ENCODE measurements around the gene TPM2. TPM values are rescaled to one million over a fixed set of nuclear protein-coding genes. Genes with fewer than 3 reads are reported as not detected.

The TPM2 gene
- total and polyA plus RNA-seq, 8 donors: 11.3 to 227 (median 23.4) TPM

DNA sequence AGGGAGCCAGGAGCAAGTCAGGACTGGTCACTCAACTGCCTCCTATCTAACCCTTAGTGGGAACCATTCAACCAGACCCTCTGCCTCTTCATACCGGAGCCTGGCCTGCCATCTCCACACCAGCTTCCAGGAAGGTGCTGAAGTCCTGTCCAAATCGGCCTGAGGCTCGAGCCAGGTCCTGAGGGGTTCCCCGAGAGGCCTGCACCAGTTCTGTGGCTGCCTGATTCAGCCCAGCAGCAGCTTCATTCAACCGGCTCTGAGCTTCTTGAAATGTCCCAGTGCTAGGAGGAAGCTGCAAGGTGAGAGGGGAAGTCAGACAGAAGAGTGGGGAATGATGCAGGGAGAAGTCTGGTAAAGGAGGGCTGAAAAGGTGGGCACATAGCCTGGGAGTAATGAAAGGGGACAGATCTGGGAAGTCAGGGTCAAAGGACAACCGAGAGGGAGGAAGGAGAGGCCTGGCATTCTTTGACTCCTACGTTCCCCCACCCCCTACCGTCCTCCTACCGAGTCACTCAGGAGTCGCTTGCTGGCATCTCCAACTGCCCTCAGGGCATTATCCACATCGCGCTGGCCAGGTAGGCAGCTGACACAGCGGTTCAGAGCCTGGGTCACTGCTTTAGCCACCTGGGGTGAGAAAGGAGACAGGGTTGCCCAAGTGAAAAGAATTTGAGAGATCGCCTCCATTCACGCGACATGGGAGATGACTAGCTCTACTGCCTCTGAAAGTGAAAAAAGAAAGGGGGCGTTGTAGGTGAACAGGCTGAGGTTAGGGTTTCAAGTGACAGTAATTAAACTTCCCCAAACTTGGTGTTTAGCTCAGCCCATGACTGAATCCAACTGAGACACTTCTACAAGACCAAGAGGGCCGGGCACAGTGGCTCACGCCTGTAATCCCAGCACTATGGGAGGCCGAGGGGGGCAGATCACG is 22.0 kb upstream of the TPM2 start:
- 85 to 86% methylated on average over 21 of the region's 21 CpGs for WGBS, 2 donors
- FAIRE-seq: no peak
- DNase-seq: no peak
- Histone ChIP-seq H3K27me3 (no peaks in the 10 kb centered on the region), H3K27ac (no peak overlapping the region), H3K36me3 (peaks cover 11 to 90% (median 60%) of the 10 kb centered on the region in 3 donors), H3K4me3 (no peak overlapping the region), H3K4me1 (no peaks in the 10 kb centered on the region), H3K9me3 (no peaks in the 10 kb centered on the region)
- intact Hi-C loops (cut with DNase I): no loop called here
- TF ChIP-seq, protein P1, sequence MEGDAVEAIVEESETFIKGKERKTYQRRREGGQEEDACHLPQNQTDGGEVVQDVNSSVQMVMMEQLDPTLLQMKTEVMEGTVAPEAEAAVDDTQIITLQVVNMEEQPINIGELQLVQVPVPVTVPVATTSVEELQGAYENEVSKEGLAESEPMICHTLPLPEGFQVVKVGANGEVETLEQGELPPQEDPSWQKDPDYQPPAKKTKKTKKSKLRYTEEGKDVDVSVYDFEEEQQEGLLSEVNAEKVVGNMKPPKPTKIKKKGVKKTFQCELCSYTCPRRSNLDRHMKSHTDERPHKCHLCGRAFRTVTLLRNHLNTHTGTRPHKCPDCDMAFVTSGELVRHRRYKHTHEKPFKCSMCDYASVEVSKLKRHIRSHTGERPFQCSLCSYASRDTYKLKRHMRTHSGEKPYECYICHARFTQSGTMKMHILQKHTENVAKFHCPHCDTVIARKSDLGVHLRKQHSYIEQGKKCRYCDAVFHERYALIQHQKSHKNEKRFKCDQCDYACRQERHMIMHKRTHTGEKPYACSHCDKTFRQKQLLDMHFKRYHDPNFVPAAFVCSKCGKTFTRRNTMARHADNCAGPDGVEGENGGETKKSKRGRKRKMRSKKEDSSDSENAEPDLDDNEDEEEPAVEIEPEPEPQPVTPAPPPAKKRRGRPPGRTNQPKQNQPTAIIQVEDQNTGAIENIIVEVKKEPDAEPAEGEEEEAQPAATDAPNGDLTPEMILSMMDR (IDR thresholded peaks at IDR 0.05): no peak
- ATAC-seq: no peak

DNA sequence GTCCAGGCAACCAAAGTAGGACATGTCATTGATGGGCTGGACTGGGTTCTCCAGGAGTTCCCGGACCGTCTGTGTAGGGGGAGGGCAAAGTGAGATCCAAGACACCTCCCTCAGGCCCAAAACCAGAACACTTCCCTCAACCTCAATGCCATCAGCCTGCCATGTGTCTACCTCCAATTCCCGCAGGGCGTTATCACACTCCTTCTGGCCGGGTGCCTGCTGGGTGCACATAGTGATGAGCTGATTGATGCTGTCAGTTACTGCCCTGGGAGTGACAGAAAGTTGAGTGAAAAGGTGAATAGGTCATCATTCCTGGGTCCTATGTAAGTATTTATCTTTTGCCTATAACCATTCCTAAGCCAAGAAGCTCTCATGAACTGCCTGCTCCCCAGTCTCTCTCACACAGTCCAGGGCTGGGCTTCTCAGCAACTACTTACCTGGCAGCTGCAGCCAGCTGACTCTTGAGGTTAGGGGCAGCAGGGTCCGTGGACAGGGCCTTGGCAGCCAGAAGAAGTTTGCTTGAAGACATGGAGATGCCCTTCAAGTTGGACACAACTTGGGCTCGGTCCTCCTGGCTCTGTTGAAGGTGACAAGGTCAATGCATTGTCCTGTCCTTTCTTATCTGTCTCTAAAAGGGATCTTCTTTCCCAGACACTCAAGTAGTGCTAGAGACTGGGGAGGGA is 21.2 kb upstream of the TPM2 start:
- ATAC-seq: no peak
- Histone ChIP-seq H3K27ac (no peak overlapping the region), H3K27me3 (no peaks in the 10 kb centered on the region), H3K9me3 (no peaks in the 10 kb centered on the region), H3K4me3 (no peak overlapping the region), H3K36me3 (peaks cover 11 to 90% (median 62%) of the 10 kb centered on the region in 3 donors), H3K4me1 (no peaks in the 10 kb centered on the region)
- intact Hi-C loops (cut with DNase I): no loop called here
- no peak for DNase-seq
- WGBS, 2 donors: 74 to 76% methylated on average over 7 of the region's 7 CpGs
- TF ChIP-seq, protein P1 (IDR thresholded peaks at IDR 0.05): no peak
- no peak for FAIRE-seq

DNA sequence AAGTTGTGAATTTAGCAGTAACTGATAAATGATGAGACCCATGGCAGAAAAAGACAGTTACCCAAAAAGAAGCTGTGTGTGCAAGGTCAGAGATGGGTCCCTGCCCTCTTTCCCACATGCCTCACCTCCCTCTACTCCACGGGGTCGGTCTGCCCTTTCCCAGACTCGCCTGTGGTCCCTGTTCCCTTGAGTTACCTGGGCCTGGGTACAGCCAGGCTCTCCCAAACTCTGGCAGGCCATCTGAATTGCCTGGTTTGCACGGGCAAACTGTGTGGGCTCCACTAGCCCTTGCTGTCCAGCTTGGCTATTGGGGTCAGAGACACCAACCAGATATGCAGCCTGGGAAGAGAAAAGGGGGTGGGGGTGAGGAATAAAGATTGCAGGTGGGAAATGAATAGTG is 18.4 kb upstream of the TPM2 start:
- Histone ChIP-seq H3K4me3 (no peak overlapping the region), H3K27ac (no peak overlapping the region), H3K4me1 (no peaks in the 10 kb centered on the region), H3K27me3 (no peaks in the 10 kb centered on the region), H3K36me3 (peaks cover 16 to 90% (median 62%) of the 10 kb centered on the region in 3 donors), H3K9me3 (no peaks in the 10 kb centered on the region)
- FAIRE-seq (no peak), DNase-seq (no peak), ATAC-seq (no peak)
- 95 to 96% methylated on average over 4 of the region's 4 CpGs for WGBS, 2 donors
- intact Hi-C loops (cut with DNase I): loop anchor here in 1 of 3 donors (10.0 kb wide), 1 partner anchor 63 kb away; no protein-coding TSS in a partner anchor
- TF ChIP-seq, protein P1 (IDR thresholded peaks at IDR 0.05): no peak

DNA sequence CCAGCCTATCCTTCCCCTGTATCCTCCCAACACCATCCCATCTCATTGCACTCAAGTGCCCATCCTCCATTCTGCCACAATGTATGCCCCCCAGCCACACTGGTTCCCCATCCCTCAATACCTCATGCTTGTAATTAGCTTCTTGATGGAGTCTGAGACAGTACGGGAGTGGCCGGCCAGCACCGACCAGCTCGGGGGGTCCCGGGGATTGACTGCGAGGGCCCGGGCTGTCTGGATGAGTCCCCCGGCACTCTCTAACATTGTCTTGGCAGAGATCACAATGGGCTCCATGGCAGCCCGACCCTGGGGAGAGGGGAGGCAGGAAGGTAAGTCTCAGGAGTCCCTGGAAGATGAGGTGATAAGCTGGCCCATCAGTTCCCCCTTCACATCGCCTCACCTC is 17.2 kb upstream of the TPM2 start:
- Histone ChIP-seq H3K9me3 (no peaks in the 10 kb centered on the region), H3K4me1 (no peaks in the 10 kb centered on the region), H3K36me3 (peaks cover 12 to 91% (median 73%) of the 10 kb centered on the region in 3 donors), H3K4me3 (no peak overlapping the region), H3K27me3 (no peaks in the 10 kb centered on the region), H3K27ac (no peak overlapping the region)
- WGBS, 2 donors: 83 to 84% methylated on average over 10 of the region's 10 CpGs
- TF ChIP-seq, protein P1 (IDR thresholded peaks at IDR 0.05): no peak
- intact Hi-C loops (cut with DNase I): loop anchor here in 1 of 3 donors (10.0 kb wide), 1 partner anchor 62 kb away; no protein-coding TSS in a partner anchor
- ATAC-seq (no peak), DNase-seq (no peak), FAIRE-seq (no peak)
